A549 (cell line): Measurements from ENCODE around the gene SLC9C2. TPM values are rescaled to one million over a fixed set of nuclear protein-coding genes. Genes with fewer than 3 reads are reported as not detected.
A peak's percentile ranks its signal among the peaks of the same experiment; 100 is the strongest.

ENCODE experiments used
- ATAC-seq, 2 experiments: fragments of 200-7000 bp in 1 of 2; fragments of >200 bp in 1 of 2; cut with Nextera tagmentation in 1 of 2; cut with Tn5 transposase in 1 of 2; 3 replicates each; pipeline versions ENCODE4 v1.8.0 to v1.9.1; 2018 to 2020; ENCODE audit warnings: mild to moderate bottlenecking in 1 of 2, moderate library complexity in 1 of 2
- CTCF ChIA-PET: fragments of 300-600 bp; sonication (Branson Sonifier 250); formaldehyde crosslinking; extraction: SDS; loops from one replicate; lab custom pipeline; 2021; ENCODE audit warnings: antibody characterized with exemption, inconsistent platforms; lab: Yijun Ruan, JAX
- POLR2A ChIA-PET: fragments of 350-600 bp; formaldehyde crosslinking; extraction: SDS; loops from one replicate; lab custom pipeline; 2021; ENCODE audit warnings: antibody characterized with exemption, inconsistent platforms; lab: Yijun Ruan, JAX
- DNase-seq, 2 experiments: peaks; one replicate each; pipeline versions ENCODE4 v3.0.0 to v3.0.0-alpha.2; 2011 to 2016; ENCODE audit warnings: low read depth in 1 of 2, low spot score in 1 of 2
- FAIRE-seq: peaks from 2 replicates; lab custom pipeline; 2011; peaks lifted over from hg19 to GRCh38; lab: Jason Lieb, UNC
- H3K27ac ChIP-seq, 2 experiments: fragments of >200 bp; sonication (Bioruptor Twin); formaldehyde crosslinking; 3 replicates each; pipeline ENCODE4 v1.5.1; 2016 to 2017
- H3K4me1 ChIP-seq: fragments of >200 bp; sonication (Bioruptor Twin); formaldehyde crosslinking; 3 replicates; pipeline ENCODE4 v1.6.1; 2016
- H3K4me2 ChIP-seq: fragments of >200 bp; sonication (Bioruptor Twin); formaldehyde crosslinking; 3 replicates; pipeline ENCODE4 v1.6.1; 2016
- H3K4me3 ChIP-seq: fragments of >200 bp; sonication (Bioruptor Twin); formaldehyde crosslinking; 3 replicates; pipeline ENCODE4 v1.5.1; 2016
- H3K9me3 ChIP-seq: fragments of >200 bp; sonication (Bioruptor Twin); formaldehyde crosslinking; 3 replicates; pipeline ENCODE4 v1.6.1; 2016
- BCL3 ChIP-seq: fragments of >200 bp; sonication (Bioruptor Twin); formaldehyde crosslinking; IDR thresholded peaks from 3 replicates; pipeline ENCODE4 v1.6.1; 2016
- BHLHE40 ChIP-seq: IDR thresholded peaks from 2 replicates; pipeline ENCODE4 v1.6.1; 2012; ENCODE audit warnings: low read depth, low read length, inconsistent platforms
- CBX2 ChIP-seq: fragments of 200-600 bp; sonication (generic); IDR thresholded peaks from 2 replicates; pipeline ENCODE4 v1.6.1; 2016; ENCODE audit warnings: low read depth, mild to moderate bottlenecking, borderline replicate concordance
- CBX8 ChIP-seq: fragments of 200-600 bp; sonication (generic); IDR thresholded peaks from 2 replicates; pipeline ENCODE4 v1.6.1; 2016
- CHD4 ChIP-seq: fragments of 200-600 bp; sonication (generic); IDR thresholded peaks from 2 replicates; pipeline ENCODE4 v1.6.1; 2016; ENCODE audit warnings: antibody characterized with exemption, mild to moderate bottlenecking, borderline replicate concordance
- E2F6 ChIP-seq: IDR thresholded peaks from 2 replicates; pipeline ENCODE4 v1.6.1; 2012; ENCODE audit warnings: low read depth, borderline replicate concordance
- EHMT2 ChIP-seq: fragments of 200-600 bp; sonication (generic); IDR thresholded peaks from 2 replicates; pipeline ENCODE4 v1.6.1; 2016; ENCODE audit warnings: antibody characterized with exemption, low read depth, mild to moderate bottlenecking, moderate library complexity
- FOSL2 ChIP-seq, 2 experiments: fragments of 450-650 bp in 1 of 2; fragments of >200 bp in 1 of 2; sonication (Bioruptor Twin) in 1 of 2; formaldehyde crosslinking; IDR thresholded peaks; 2 replicates each; pipeline versions ENCODE4 v1.5.0 to v1.6.1; 2016 to 2020; ENCODE audit warnings: mild to moderate bottlenecking in 1 of 2, moderate library complexity in 1 of 2
- GATA3 ChIP-seq: IDR thresholded peaks from 2 replicates; pipeline ENCODE4 v1.6.1; 2012; ENCODE audit warnings: borderline replicate concordance
- HEYL ChIP-seq: fragments of 250-450 bp; sonication (Bioruptor Pico); IDR thresholded peaks from 2 replicates; pipeline ENCODE4 v1.8.0; 2021; ENCODE audit warnings: mild to moderate bottlenecking, moderate library complexity
- HMGXB4 ChIP-seq: fragments of 250-450 bp; sonication (Bioruptor Pico); IDR thresholded peaks from 2 replicates; pipeline ENCODE4 v1.5.0; 2021; ENCODE audit warnings: mild to moderate bottlenecking, moderate library complexity, borderline replicate concordance
- HOXA7 ChIP-seq: fragments of 250-450 bp; sonication (Bioruptor Pico); IDR thresholded peaks from 2 replicates; pipeline ENCODE4 v1.5.0; 2020; ENCODE audit warnings: mild to moderate bottlenecking, moderate library complexity
- HOXB13 ChIP-seq: fragments of 250-450 bp; sonication (Bioruptor Pico); IDR thresholded peaks from 2 replicates; pipeline ENCODE4 v1.5.0; 2020; ENCODE audit warnings: low read depth, mild to moderate bottlenecking, moderate library complexity
- HOXB5 ChIP-seq: fragments of 250-450 bp; sonication (Bioruptor Pico); IDR thresholded peaks from 2 replicates; pipeline ENCODE4 v1.5.0; 2020; ENCODE audit warnings: mild to moderate bottlenecking, moderate library complexity
- JUNB ChIP-seq: fragments of >200 bp; sonication (Bioruptor Twin); formaldehyde crosslinking; IDR thresholded peaks from 2 replicates; pipeline ENCODE4 v1.6.1; 2016
- KDM1A ChIP-seq: fragments of 200-600 bp; sonication (generic); IDR thresholded peaks from 2 replicates; pipeline ENCODE4 v1.6.1; 2016; ENCODE audit warnings: low read depth, mild to moderate bottlenecking
- MAFK ChIP-seq: fragments of 450-650 bp; IDR thresholded peaks from 2 replicates; pipeline ENCODE4 v1.6.1; 2014; ENCODE audit not compliant: partially characterized antibody
- MAZ ChIP-seq: fragments of 150-350 bp; IDR thresholded peaks from 2 replicates; pipeline ENCODE4 v1.6.1; 2014; ENCODE audit warnings: antibody characterized with exemption, low read depth, low read length, borderline replicate concordance
- MYC ChIP-seq: IDR thresholded peaks from 2 replicates; pipeline ENCODE4 v1.6.1; 2012; ENCODE audit warnings: mild to moderate bottlenecking, inconsistent platforms, low read length, improper control_type of control experiment, borderline replicate concordance
- NPAS2 ChIP-seq: fragments of 250-450 bp; sonication (Bioruptor Pico); IDR thresholded peaks from 2 replicates; pipeline ENCODE4 v1.8.0; 2022; ENCODE audit warnings: mild to moderate bottlenecking, moderate library complexity, borderline replicate concordance
- RCOR1 ChIP-seq: fragments of 150-350 bp; IDR thresholded peaks from 2 replicates; pipeline ENCODE4 v1.6.1; 2014; ENCODE audit warnings: antibody characterized with exemption, low read length, low read depth
- RFX5 ChIP-seq: fragments of 450-650 bp; IDR thresholded peaks from 2 replicates; pipeline ENCODE4 v1.7.1; 2014; ENCODE audit warnings: antibody characterized with exemption, mild to moderate bottlenecking, moderate library complexity
- SMC3 ChIP-seq: fragments of >200 bp; sonication (Bioruptor Twin); formaldehyde crosslinking; IDR thresholded peaks from 3 replicates; pipeline ENCODE4 v1.6.1; 2018; ENCODE audit warnings: inconsistent platforms
- SREBF2 ChIP-seq: fragments of 450-650 bp; IDR thresholded peaks from 2 replicates; pipeline ENCODE4 v1.6.1; 2014; ENCODE audit warnings: mild to moderate bottlenecking, moderate library complexity
- TP53 ChIP-seq: fragments of 250-450 bp; sonication (Bioruptor Pico); IDR thresholded peaks from 2 replicates; pipeline ENCODE4 v1.5.0; 2021; ENCODE audit warnings: mild to moderate bottlenecking, moderate library complexity
- WGBS: methylation state at CpG from one replicate; pipeline ENCODE4 v1.1.6; 2017; ENCODE audit errors: missing lambda C conversion rate; 5-methylcytosine and 5-hydroxymethylcytosine counted together
- polyA plus RNA-seq, 4 experiments: library from polyadenylated mRNA; depleted of rRNA in 3 of 4; stranded (reverse); fragments of >200 nt; fragmentation: RNase III in 1 of 4; extraction: RNeasy Plus Mini Kit Qiagen cat#74134 plus additional on column Dnase treatment in 1 of 4; gene quantifications; 2 replicates in 3 of 4; 3 replicates in 1 of 4; pipeline ENCODE4 v1.2.3, GENCODE V29; 2011 to 2017
- TF ChIP-seq, protein P1 (sequence below): fragments of 450-650 bp; IDR thresholded peaks from 2 replicates; pipeline ENCODE4 v1.6.1; 2014; ENCODE audit warnings: antibody characterized with exemption
- TF ChIP-seq, protein P2 (sequence below): fragments of 150-350 bp; IDR thresholded peaks from 2 replicates; pipeline ENCODE4 v1.6.1; 2014; ENCODE audit warnings: low read depth, mild to moderate bottlenecking, low read length

SLC9C2 gene
- polyA plus RNA-seq, 2 of the 4 experiments (the other 2 are of a cell fraction): not detected

GRCh38 chr1:173504268-173504667 lies 98.6 kb downstream of the SLC9C2 start:
- H3K4me3 ChIP-seq: no peak overlapping the region
- WGBS: 58% methylated on average over 4 of the region's 4 CpGs
- ChIA-PET CTCF (interaction anchor here (1.4 to 1.6 kb wide), 2 partner anchors 9 to 15 kb away, joined by 3 to 5 read pairs; no protein-coding TSS in a partner anchor), POLR2A (no interaction called here)
- FAIRE-seq: no peak
- no peak for DNase-seq
- H3K27ac ChIP-seq: no peak overlapping the region
- no peak for ATAC-seq
- peaks cover 27% of the 10 kb centered on the region for H3K4me1 ChIP-seq
- no peaks in the 10 kb centered on the region for H3K9me3 ChIP-seq
- TF ChIP-seq HOXB5 (CRISPR knock-in tag): no peak
- no peak for TF ChIP-seq KDM1A
- no peak for TF ChIP-seq HOXB13 (CRISPR knock-in tag)
- no peak for TF ChIP-seq MAFK
- no peak for TF ChIP-seq SMC3
- TF ChIP-seq BCL3: no peak
- TF ChIP-seq TP53 (CRISPR knock-in tag): no peak
- TF ChIP-seq, protein P1, sequence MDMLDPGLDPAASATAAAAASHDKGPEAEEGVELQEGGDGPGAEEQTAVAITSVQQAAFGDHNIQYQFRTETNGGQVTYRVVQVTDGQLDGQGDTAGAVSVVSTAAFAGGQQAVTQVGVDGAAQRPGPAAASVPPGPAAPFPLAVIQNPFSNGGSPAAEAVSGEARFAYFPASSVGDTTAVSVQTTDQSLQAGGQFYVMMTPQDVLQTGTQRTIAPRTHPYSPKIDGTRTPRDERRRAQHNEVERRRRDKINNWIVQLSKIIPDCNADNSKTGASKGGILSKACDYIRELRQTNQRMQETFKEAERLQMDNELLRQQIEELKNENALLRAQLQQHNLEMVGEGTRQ: no peak
- no peak for TF ChIP-seq HOXA7
- TF ChIP-seq RFX5: no peak
- TF ChIP-seq GATA3: no peak
- TF ChIP-seq JUNB: no peak
- TF ChIP-seq MYC: no peak
- TF ChIP-seq E2F6: no peak
- no peak for TF ChIP-seq MAZ
- TF ChIP-seq EHMT2: no peak
- no peak for TF ChIP-seq CBX2
- no peak for TF ChIP-seq CBX8
- no peak for TF ChIP-seq HEYL (CRISPR knock-in tag)
- H3K4me2 ChIP-seq: no peak overlapping the region

DNA sequence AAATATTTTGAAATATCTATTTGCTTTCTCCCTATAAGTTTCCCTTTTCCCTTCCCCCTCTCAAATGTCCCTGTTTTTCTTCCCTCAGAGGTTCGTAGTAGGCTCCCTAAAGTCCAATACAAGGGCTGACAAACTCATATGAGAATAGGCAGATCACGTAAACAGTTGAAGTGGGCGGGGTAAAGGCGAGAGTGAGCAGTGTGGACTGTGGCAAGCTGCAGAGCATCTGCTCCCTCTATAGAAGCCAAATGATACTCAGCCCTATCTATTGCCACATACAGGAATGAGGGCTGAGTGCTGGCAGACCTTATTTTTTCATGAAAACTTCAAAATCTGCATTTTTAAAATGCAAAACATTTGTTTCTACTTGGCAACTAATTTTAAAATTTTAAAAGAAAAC lies 99.5 kb downstream of the SLC9C2 start:
- CTCF ChIA-PET: no interaction called here
- no peak for FAIRE-seq
- peak in 1 of 2 experiments; percentile 56; a peak in 2 of 6 replicates for ATAC-seq
- TF ChIP-seq CBX8: no peak
- TF ChIP-seq FOSL2 (IDR thresholded peaks at IDR 0.05): no peak
- TF ChIP-seq FOSL2 (CRISPR knock-in tag; IDR thresholded peaks at IDR 0.05): no peak
- TF ChIP-seq HOXA7: no peak
- no peak for TF ChIP-seq NPAS2 (CRISPR knock-in tag)
- no peak for TF ChIP-seq SMC3
- TF ChIP-seq BHLHE40: no peak
- no peak for TF ChIP-seq JUNB
- TF ChIP-seq, protein P1: no peak
- TF ChIP-seq RCOR1: no peak
- no peak for TF ChIP-seq HMGXB4 (CRISPR knock-in tag)
- TF ChIP-seq, protein P2, sequence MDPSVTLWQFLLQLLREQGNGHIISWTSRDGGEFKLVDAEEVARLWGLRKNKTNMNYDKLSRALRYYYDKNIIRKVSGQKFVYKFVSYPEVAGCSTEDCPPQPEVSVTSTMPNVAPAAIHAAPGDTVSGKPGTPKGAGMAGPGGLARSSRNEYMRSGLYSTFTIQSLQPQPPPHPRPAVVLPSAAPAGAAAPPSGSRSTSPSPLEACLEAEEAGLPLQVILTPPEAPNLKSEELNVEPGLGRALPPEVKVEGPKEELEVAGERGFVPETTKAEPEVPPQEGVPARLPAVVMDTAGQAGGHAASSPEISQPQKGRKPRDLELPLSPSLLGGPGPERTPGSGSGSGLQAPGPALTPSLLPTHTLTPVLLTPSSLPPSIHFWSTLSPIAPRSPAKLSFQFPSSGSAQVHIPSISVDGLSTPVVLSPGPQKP: no peak
- no peak for TF ChIP-seq CHD4
- no peak for TF ChIP-seq EHMT2
- TF ChIP-seq SREBF2: no peak

More for the DNA sequence above, 99.5 kb downstream of the SLC9C2 start:
- Histone ChIP-seq H3K4me2 (no peak overlapping the region), H3K27ac (no peak overlapping the region), H3K4me3 (no peak overlapping the region), H3K9me3 (no peaks in the 10 kb centered on the region), H3K4me1 (peaks cover 23% of the 10 kb centered on the region)
- DNase-seq: peak in 1 of 2 experiments; percentile 17
- POLR2A ChIA-PET: no interaction called here
- 61% methylated on average over 4 of the region's 4 CpGs for WGBS
